ENCODE data around the gene FRG2B.
"Not testable (repeated sequence)": the region's sequence is repeated elsewhere in the genome, so short reads cannot be mapped to it uniquely, and the experiment has no call there.

FRG2B gene

GRCh38 chr10:133616371-133617130, 10.0 kb downstream of the FRG2B start:
- no peak for DNase-seq (ENCODE audit: low spot score in 2 of 2)
- no peak overlapping the region for H3K4me3 Mint-ChIP-seq
- H3K27me3 Mint-ChIP-seq, result peaks cover 12% of the 10 kb centered on the region
- no peak overlapping the region for H3K27ac Mint-ChIP-seq
- no peak for ATAC-seq (ENCODE audit: low read depth)
- H3K4me1 Mint-ChIP-seq, result no peaks in the 10 kb centered on the region
- H3K36me3 Mint-ChIP-seq, result no peaks in the 10 kb centered on the region
- peaks cover 3% of the 10 kb centered on the region for H3K9me3 Mint-ChIP-seq

GRCh38 chr10:133614830-133615580, 11.6 kb downstream of the FRG2B start:
- Mint-ChIP-seq H3K4me1 (no peaks in the 10 kb centered on the region), H3K27me3 (peaks cover 10% of the 10 kb centered on the region), H3K36me3 (no peaks in the 10 kb centered on the region), H3K4me3 (no peak overlapping the region), H3K27ac (no peak overlapping the region), H3K9me3 (peaks cover 3% of the 10 kb centered on the region)
- no peak for ATAC-seq (ENCODE audit: low read depth)
- DNase-seq (ENCODE audit: low spot score in 2 of 2), result no peak

- Mint-ChIP-seq H3K4me1 (no peaks in the 10 kb centered on the region), H3K9me3 (peaks cover 3% of the 10 kb centered on the region), H3K27me3 (peaks cover 11% of the 10 kb centered on the region), H3K36me3 (no peaks in the 10 kb centered on the region), H3K4me3 (no peak overlapping the region), H3K27ac (no peak overlapping the region)
- no peak for DNase-seq (ENCODE audit: low spot score in 2 of 2)
- no peak for ATAC-seq (ENCODE audit: low read depth)
These were observed 12.9 kb downstream of the FRG2B start for GRCh38 chr10:133613699-133614098.

GRCh38 chr10:133611079-133611478, 15.5 kb downstream of the FRG2B start:
- Mint-ChIP-seq H3K27me3 (peaks cover 16% of the 10 kb centered on the region), H3K36me3 (no peaks in the 10 kb centered on the region), H3K4me1 (no peaks in the 10 kb centered on the region), H3K27ac (no peak overlapping the region), H3K9me3 (peaks cover 3% of the 10 kb centered on the region), H3K4me3 (no peak overlapping the region)
- DNase-seq (ENCODE audit: low spot score in 2 of 2) (no peak), ATAC-seq (ENCODE audit: low read depth) (no peak)

- H3K27ac Mint-ChIP-seq, result no peak overlapping the region
- ATAC-seq (ENCODE audit: low read depth) (no peak), DNase-seq (ENCODE audit: low spot score in 2 of 2) (peak in 1 of 2 donors; percentile 7)
- H3K4me3 Mint-ChIP-seq, result no peak overlapping the region
- no peaks in the 10 kb centered on the region for H3K36me3 Mint-ChIP-seq
- no peaks in the 10 kb centered on the region for H3K4me1 Mint-ChIP-seq
- H3K9me3 Mint-ChIP-seq, result peaks cover 3% of the 10 kb centered on the region
- H3K27me3 Mint-ChIP-seq, result peaks cover 23% of the 10 kb centered on the region
These were observed 17.7 kb downstream of the FRG2B start for GRCh38 chr10:133608855-133609254.

- not testable (repeated sequence) for H3K9me3 Mint-ChIP-seq; H3K36me3 Mint-ChIP-seq; H3K4me1 Mint-ChIP-seq; H3K27ac Mint-ChIP-seq; DNase-seq (ENCODE audit: low spot score in 2 of 2); ATAC-seq (ENCODE audit: low read depth); H3K4me3 Mint-ChIP-seq
- H3K27me3 Mint-ChIP-seq, result peaks cover 25% of the 10 kb centered on the region
These were observed 23.2 kb downstream of the FRG2B start for GRCh38 chr10:133603434-133603833.

GRCh38 chr10:133600657-133601056, 25.9 kb downstream of the FRG2B start:
- H3K27me3 Mint-ChIP-seq, result peaks cover 28% of the 10 kb centered on the region

GRCh38 chr10:133599869-133600268, 26.7 kb downstream of the FRG2B start:
- not testable (repeated sequence) for ATAC-seq (ENCODE audit: low read depth); H3K4me3 Mint-ChIP-seq; H3K36me3 Mint-ChIP-seq; DNase-seq (ENCODE audit: low spot score in 2 of 2); H3K9me3 Mint-ChIP-seq; H3K27ac Mint-ChIP-seq; H3K4me1 Mint-ChIP-seq
- H3K27me3 Mint-ChIP-seq, result peaks cover 28% of the 10 kb centered on the region

More at GRCh38 chr10:133600657-133601056, 25.9 kb downstream of the FRG2B start:
- no peaks in the 10 kb centered on the region for H3K9me3 Mint-ChIP-seq
- no peak overlapping the region for H3K4me3 Mint-ChIP-seq
- no peaks in the 10 kb centered on the region for H3K36me3 Mint-ChIP-seq
- ATAC-seq (ENCODE audit: low read depth) (no peak), DNase-seq (ENCODE audit: low spot score in 2 of 2) (no peak)
- H3K4me1 Mint-ChIP-seq, result no peaks in the 10 kb centered on the region
- H3K27ac Mint-ChIP-seq, result no peak overlapping the region

GRCh38 chr10:133592716-133593115, 33.9 kb downstream of the FRG2B start:
- Mint-ChIP-seq H3K4me1 (no peaks in the 10 kb centered on the region), H3K27me3 (peaks cover 8% of the 10 kb centered on the region), H3K27ac (no peak overlapping the region), H3K4me3 (no peak overlapping the region), H3K36me3 (no peaks in the 10 kb centered on the region), H3K9me3 (no peaks in the 10 kb centered on the region)
- no peak for ATAC-seq (ENCODE audit: low read depth)
- DNase-seq (ENCODE audit: low spot score in 2 of 2), result no peak

GRCh38 chr10:133590970-133591359, 35.6 kb downstream of the FRG2B start:
- Mint-ChIP-seq H3K4me1 (no peaks in the 10 kb centered on the region), H3K9me3 (peaks cover 3% of the 10 kb centered on the region), H3K4me3 (no peak overlapping the region), H3K36me3 (no peaks in the 10 kb centered on the region), H3K27me3 (peaks cover 6% of the 10 kb centered on the region), H3K27ac (no peak overlapping the region)
- DNase-seq (ENCODE audit: low spot score in 2 of 2) (no peak), ATAC-seq (ENCODE audit: low read depth) (no peak)

- no peaks in the 10 kb centered on the region for H3K36me3 Mint-ChIP-seq
- H3K4me3 Mint-ChIP-seq, result no peak overlapping the region
- ATAC-seq (ENCODE audit: low read depth), result no peak
- peaks cover 6% of the 10 kb centered on the region for H3K27me3 Mint-ChIP-seq
- no peak overlapping the region for H3K27ac Mint-ChIP-seq
- no peaks in the 10 kb centered on the region for H3K4me1 Mint-ChIP-seq
- no peak for DNase-seq (ENCODE audit: low spot score in 2 of 2)
- H3K9me3 Mint-ChIP-seq, result peaks cover 3% of the 10 kb centered on the region
These were observed 36.2 kb downstream of the FRG2B start for GRCh38 chr10:133590226-133590969.

- peaks cover 16% of the 10 kb centered on the region for H3K9me3 Mint-ChIP-seq
- not testable (repeated sequence) for DNase-seq (ENCODE audit: low spot score in 2 of 2); H3K4me1 Mint-ChIP-seq; H3K36me3 Mint-ChIP-seq; H3K4me3 Mint-ChIP-seq; ATAC-seq (ENCODE audit: low read depth); H3K27ac Mint-ChIP-seq
- peaks cover 15% of the 10 kb centered on the region for H3K27me3 Mint-ChIP-seq
These were observed 49.6 kb downstream of the FRG2B start for GRCh38 chr10:133577037-133577436.

Measured in memory B cell (primary cell).